CD4-positive, alpha-beta T cell treated with Interleukin-17A for 4 hours (primary cell): ENCODE measurements around the gene KLF13.
A peak's percentile ranks its signal among the peaks of the same experiment; 100 is the strongest.

Experiments
- DNase-seq: peaks from one replicate; pipeline ENCODE4 v3.0.0-alpha.2; 2020; ENCODE audit warnings: mixed read lengths

Gene KLF13

GRCh38 chr15:31326156-31326874 lies at the start of gene KLF13:
KLF13 (plus strand) TSS chr15:31326835; CDS start chr15:31327213, 378 bp downstream.
- peak; percentile 100 for DNase-seq

GRCh38 chr15:31277335-31278060 lies 49.1 kb upstream of the KLF13 start:
- DNase-seq, result no peak

- DNase-seq, result peak; percentile 2
These were observed 48.6 kb upstream of the KLF13 start for GRCh38 chr15:31278061-31278445.

GRCh38 chr15:31278544-31279220 lies 48.0 kb upstream of the KLF13 start:
- no peak for DNase-seq

GRCh38 chr15:31279221-31280045 lies 47.2 kb upstream of the KLF13 start:
- peak; percentile 2 for DNase-seq

- no peak for DNase-seq
These were observed 46.4 kb upstream of the KLF13 start for GRCh38 chr15:31280046-31280830.

- DNase-seq, result no peak
These were observed 45.8 kb upstream of the KLF13 start for GRCh38 chr15:31280831-31281216.

- no peak for DNase-seq
These were observed 43.6 kb upstream of the KLF13 start for GRCh38 chr15:31283043-31283442.

- DNase-seq, result no peak
These were observed 40.8 kb upstream of the KLF13 start for GRCh38 chr15:31285772-31286261.

- DNase-seq, result no peak
These were observed 35.5 kb upstream of the KLF13 start for GRCh38 chr15:31291048-31291578.

GRCh38 chr15:31292391-31293015 lies 34.1 kb upstream of the KLF13 start:
- DNase-seq, result no peak

GRCh38 chr15:31293655-31294054 lies 33.0 kb upstream of the KLF13 start:
- DNase-seq, result no peak

GRCh38 chr15:31294067-31294466 lies 32.6 kb upstream of the KLF13 start:
- DNase-seq, result no peak

GRCh38 chr15:31295658-31296057 lies 31.0 kb upstream of the KLF13 start:
- DNase-seq, result no peak

GRCh38 chr15:31296219-31296645 lies 30.4 kb upstream of the KLF13 start:
- no peak for DNase-seq

- no peak for DNase-seq
These were observed 29.7 kb upstream of the KLF13 start for GRCh38 chr15:31296646-31297574.

- peak; percentile 13 for DNase-seq
These were observed 28.8 kb upstream of the KLF13 start for GRCh38 chr15:31297575-31298456.

GRCh38 chr15:31298707-31299172 lies 27.9 kb upstream of the KLF13 start:
- peak; percentile 2 for DNase-seq

- DNase-seq, result no peak
These were observed 26.4 kb upstream of the KLF13 start for GRCh38 chr15:31300208-31300661.
